Panc1 (cell line): ENCODE measurements around the gene IFNA4. TPM values are rescaled to one million over a fixed set of nuclear protein-coding genes. Genes with fewer than 3 reads are reported as not detected.

ENCODE experiments used
- ATAC-seq: fragments of 200-7000 bp; cut with Tn5 transposase; 2 replicates; pipeline ENCODE4 v1.9.1; 2020; ENCODE audit warnings: mild to moderate bottlenecking, moderate library complexity
- BruUV-seq: library from RNA; stranded (reverse); fragments of 400-500 nt; replicated peaks from 2 replicates; lab custom pipeline; 2021; lab: Mats Ljungman, UMichigan
- CTCF ChIA-PET: fragments of 300-600 bp; sonication (Branson Sonifier 250); formaldehyde crosslinking; loops from one replicate; lab custom pipeline; 2022; ENCODE audit warnings: antibody characterized with exemption; lab: Charles Lee
- POLR2A ChIA-PET: fragments of 300-600 bp; sonication (Branson Sonifier 250); formaldehyde crosslinking; loops from one replicate; lab custom pipeline; 2022; ENCODE audit warnings: antibody characterized with exemption; lab: Charles Lee
- DNase-seq: peaks from one replicate; pipeline ENCODE4 v3.0.0-alpha.2; 2010; ENCODE audit warnings: low read depth, low spot score
- H3K27ac ChIP-seq: 2 replicates; pipeline ENCODE4 v1.5.1; 2011; ENCODE audit warnings: mild to moderate bottlenecking, low read length, inconsistent platforms
- H3K27me3 ChIP-seq: fragments of 200-500 bp; sonication (Bioruptor generic); 2 replicates; pipeline ENCODE4 v1.6.0; 2014; ENCODE audit warnings: low read length, inconsistent platforms; ENCODE audit not compliant: control insufficient read depth, insufficient read depth
- H3K36me3 ChIP-seq: fragments of 200-500 bp; sonication (Bioruptor generic); 2 replicates; pipeline ENCODE4 v1.5.1; 2014; ENCODE audit warnings: inconsistent platforms, mild to moderate bottlenecking, low read length, moderate library complexity; ENCODE audit not compliant: control insufficient read depth, insufficient read depth
- H3K4me1 ChIP-seq: 2 replicates; pipeline ENCODE4 v1.5.1; 2011; ENCODE audit warnings: inconsistent platforms, mild to moderate bottlenecking, low read length, moderate library complexity; ENCODE audit not compliant: control insufficient read depth, insufficient read depth
- H3K4me3 ChIP-seq, 2 experiments: 2 replicates each; pipeline ENCODE4 v1.5.1; 2011 to 2012; ENCODE audit warnings: low read depth in 2 of 2, low read length in 2 of 2, mild to moderate bottlenecking in 2 of 2, inconsistent platforms in 1 of 2, moderate library complexity in 1 of 2
- H3K9me3 ChIP-seq: fragments of 200-500 bp; sonication (Bioruptor generic); 2 replicates; pipeline ENCODE4 v1.5.1; 2014; ENCODE audit warnings: low read depth, mild to moderate bottlenecking, inconsistent platforms, low read length, moderate library complexity; ENCODE audit not compliant: control insufficient read depth, insufficient read depth
- POLR2AphosphoS5 ChIP-seq: IDR thresholded peaks from 2 replicates; pipeline ENCODE4 v1.6.1; 2012; ENCODE audit warnings: mild to moderate bottlenecking, low read depth, low read length, moderate library complexity
- SIN3A ChIP-seq: IDR thresholded peaks from 2 replicates; pipeline ENCODE4 v1.6.1; 2012; ENCODE audit warnings: low read depth, mild to moderate bottlenecking, low read length, moderate library complexity, borderline replicate concordance; ENCODE audit not compliant: insufficient read depth
- TCF7L2 ChIP-seq: IDR thresholded peaks from 2 replicates; pipeline ENCODE4 v1.6.1; 2011; ENCODE audit warnings: mild to moderate bottlenecking, low read depth, low read length, inconsistent platforms
- in situ Hi-C: cut with HindIII; loops from 2 replicates; pipeline ENCODE4 v1.10.0; 2016; ENCODE audit warnings: low sequenced_read_pairs, low pct_unique_long_range_greater_than_20kb
- intact Hi-C: fragments of 100-400 bp; cut with micrococcal nuclease; formaldehyde crosslinking; loops from one replicate; pipeline ENCODE4 v1.10.0; 2022; ENCODE audit not compliant: unreplicated experiment
- total RNA-seq: library from RNA; stranded (reverse); gene quantifications from one replicate; pipeline ENCODE4 v1.2.1, GENCODE V29; 2021; ENCODE audit not compliant: unreplicated experiment
- TF ChIP-seq, protein P1 (sequence below), 2 experiments: IDR thresholded peaks; 2 replicates each; pipeline ENCODE4 v1.6.1; 2011 to 2012; ENCODE audit warnings: low read depth in 2 of 2, control low read depth in 1 of 2, low read length in 1 of 2, mild to moderate bottlenecking in 1 of 2, moderate library complexity in 1 of 2; ENCODE audit not compliant: insufficient read depth in 1 of 2
- TF ChIP-seq, protein P2 (sequence below): fragments of 450-650 bp; IDR thresholded peaks from 2 replicates; pipeline ENCODE4 v1.5.1; 2017; ENCODE audit warnings: mild to moderate bottlenecking

The IFNA4 gene
- total RNA-seq, 1 experiment from 2014 or later = not detected

DNA sequence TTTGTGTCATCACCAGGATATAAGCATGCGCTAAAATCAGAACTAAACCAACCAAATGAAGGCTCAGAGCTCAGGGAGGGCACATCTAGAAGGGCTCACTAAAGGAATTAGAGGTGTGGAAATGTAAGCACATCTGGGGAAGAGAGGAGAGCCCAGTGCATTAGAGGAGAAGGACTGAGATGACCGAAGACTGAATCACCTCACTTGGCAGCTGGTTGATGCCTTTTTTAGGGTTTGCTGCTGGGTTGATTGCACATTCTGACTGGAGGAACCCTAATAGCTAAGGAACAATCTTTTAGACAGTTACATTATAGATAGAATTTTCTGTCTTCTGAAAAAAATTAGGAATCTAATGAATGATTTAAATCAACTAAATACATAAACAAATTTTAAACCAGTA lies 12.7 kb downstream of the IFNA4 start:
- intact Hi-C loops (no loop called here), in situ Hi-C loops (no loop called here)
- TF ChIP-seq, protein P1, sequence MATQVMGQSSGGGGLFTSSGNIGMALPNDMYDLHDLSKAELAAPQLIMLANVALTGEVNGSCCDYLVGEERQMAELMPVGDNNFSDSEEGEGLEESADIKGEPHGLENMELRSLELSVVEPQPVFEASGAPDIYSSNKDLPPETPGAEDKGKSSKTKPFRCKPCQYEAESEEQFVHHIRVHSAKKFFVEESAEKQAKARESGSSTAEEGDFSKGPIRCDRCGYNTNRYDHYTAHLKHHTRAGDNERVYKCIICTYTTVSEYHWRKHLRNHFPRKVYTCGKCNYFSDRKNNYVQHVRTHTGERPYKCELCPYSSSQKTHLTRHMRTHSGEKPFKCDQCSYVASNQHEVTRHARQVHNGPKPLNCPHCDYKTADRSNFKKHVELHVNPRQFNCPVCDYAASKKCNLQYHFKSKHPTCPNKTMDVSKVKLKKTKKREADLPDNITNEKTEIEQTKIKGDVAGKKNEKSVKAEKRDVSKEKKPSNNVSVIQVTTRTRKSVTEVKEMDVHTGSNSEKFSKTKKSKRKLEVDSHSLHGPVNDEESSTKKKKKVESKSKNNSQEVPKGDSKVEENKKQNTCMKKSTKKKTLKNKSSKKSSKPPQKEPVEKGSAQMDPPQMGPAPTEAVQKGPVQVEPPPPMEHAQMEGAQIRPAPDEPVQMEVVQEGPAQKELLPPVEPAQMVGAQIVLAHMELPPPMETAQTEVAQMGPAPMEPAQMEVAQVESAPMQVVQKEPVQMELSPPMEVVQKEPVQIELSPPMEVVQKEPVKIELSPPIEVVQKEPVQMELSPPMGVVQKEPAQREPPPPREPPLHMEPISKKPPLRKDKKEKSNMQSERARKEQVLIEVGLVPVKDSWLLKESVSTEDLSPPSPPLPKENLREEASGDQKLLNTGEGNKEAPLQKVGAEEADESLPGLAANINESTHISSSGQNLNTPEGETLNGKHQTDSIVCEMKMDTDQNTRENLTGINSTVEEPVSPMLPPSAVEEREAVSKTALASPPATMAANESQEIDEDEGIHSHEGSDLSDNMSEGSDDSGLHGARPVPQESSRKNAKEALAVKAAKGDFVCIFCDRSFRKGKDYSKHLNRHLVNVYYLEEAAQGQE (IDR thresholded peaks at IDR 0.05; ENCODE audit: insufficient read depth in 1 of 2, low read depth in 2 of 2, low read length in 1 of 2) = no peak
- TF ChIP-seq SIN3A (no peak), TCF7L2 (no peak), POLR2AphosphoS5 (no peak)
- TF ChIP-seq, protein P2, sequence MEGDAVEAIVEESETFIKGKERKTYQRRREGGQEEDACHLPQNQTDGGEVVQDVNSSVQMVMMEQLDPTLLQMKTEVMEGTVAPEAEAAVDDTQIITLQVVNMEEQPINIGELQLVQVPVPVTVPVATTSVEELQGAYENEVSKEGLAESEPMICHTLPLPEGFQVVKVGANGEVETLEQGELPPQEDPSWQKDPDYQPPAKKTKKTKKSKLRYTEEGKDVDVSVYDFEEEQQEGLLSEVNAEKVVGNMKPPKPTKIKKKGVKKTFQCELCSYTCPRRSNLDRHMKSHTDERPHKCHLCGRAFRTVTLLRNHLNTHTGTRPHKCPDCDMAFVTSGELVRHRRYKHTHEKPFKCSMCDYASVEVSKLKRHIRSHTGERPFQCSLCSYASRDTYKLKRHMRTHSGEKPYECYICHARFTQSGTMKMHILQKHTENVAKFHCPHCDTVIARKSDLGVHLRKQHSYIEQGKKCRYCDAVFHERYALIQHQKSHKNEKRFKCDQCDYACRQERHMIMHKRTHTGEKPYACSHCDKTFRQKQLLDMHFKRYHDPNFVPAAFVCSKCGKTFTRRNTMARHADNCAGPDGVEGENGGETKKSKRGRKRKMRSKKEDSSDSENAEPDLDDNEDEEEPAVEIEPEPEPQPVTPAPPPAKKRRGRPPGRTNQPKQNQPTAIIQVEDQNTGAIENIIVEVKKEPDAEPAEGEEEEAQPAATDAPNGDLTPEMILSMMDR = no peak
- no peak for ATAC-seq
- ChIA-PET CTCF (no interaction called here), POLR2A (no interaction called here)
- H3K9me3 ChIP-seq = no peaks in the 10 kb centered on the region
- H3K4me1 ChIP-seq = no peaks in the 10 kb centered on the region
- H3K27ac ChIP-seq = no peak overlapping the region
- no TSS peak for BruUV-seq
- no peaks in the 10 kb centered on the region for H3K27me3 ChIP-seq
- H3K36me3 ChIP-seq = no peaks in the 10 kb centered on the region
- H3K4me3 ChIP-seq = no peak overlapping the region
- DNase-seq = no peak

DNA sequence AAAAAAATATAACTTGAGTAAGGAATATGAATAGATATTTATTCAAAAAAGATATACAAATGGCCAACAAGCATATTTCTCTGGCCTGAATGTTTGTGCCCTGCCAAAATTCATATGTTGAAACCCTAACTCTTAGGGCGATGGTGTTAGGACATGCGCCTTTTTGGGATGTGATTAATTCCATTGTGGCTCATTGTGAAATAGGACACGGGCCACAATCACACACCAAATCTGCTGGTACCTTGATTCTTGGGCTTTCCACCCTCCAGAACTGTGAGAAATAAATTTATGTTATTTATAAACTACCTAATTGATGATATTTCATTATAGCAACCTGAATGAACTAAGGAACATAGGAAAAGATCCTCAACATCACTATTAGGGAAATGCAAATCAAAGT lies 15.2 kb downstream of the IFNA4 start:
- Histone ChIP-seq H3K36me3 (no peaks in the 10 kb centered on the region), H3K4me3 (no peak overlapping the region), H3K4me1 (no peaks in the 10 kb centered on the region), H3K27me3 (no peaks in the 10 kb centered on the region), H3K9me3 (no peaks in the 10 kb centered on the region), H3K27ac (no peak overlapping the region)
- BruUV-seq = no TSS peak
- no peak for DNase-seq
- TF ChIP-seq, protein P1 (IDR thresholded peaks at IDR 0.05; ENCODE audit: insufficient read depth in 1 of 2, low read depth in 2 of 2, low read length in 1 of 2) = no peak
- TF ChIP-seq TCF7L2 = no peak
- TF ChIP-seq, protein P2 = no peak
- TF ChIP-seq SIN3A = no peak
- no peak for TF ChIP-seq POLR2AphosphoS5
- no peak for ATAC-seq
- POLR2A ChIA-PET = no interaction called here
- intact Hi-C loops = no loop called here
- in situ Hi-C loops = no loop called here
- CTCF ChIA-PET = no interaction called here
